AG09309 (cell line): ENCODE results near the gene NOTO.

Experiments used
- DNase-seq: peaks from one replicate; pipeline ENCODE4 v3.0.0-alpha.2; 2010; ENCODE audit warnings: low read depth
- H3K4me3 ChIP-seq: 2 replicates; pipeline ENCODE4 v1.5.1; 2011; ENCODE audit warnings: mild to moderate bottlenecking, low read depth, low read length, moderate library complexity; ENCODE audit not compliant: control insufficient read depth
- TF ChIP-seq, protein P1 (sequence below): IDR thresholded peaks from 2 replicates; pipeline ENCODE4 v1.5.1; 2011; ENCODE audit warnings: mild to moderate bottlenecking, low read depth, low read length, inconsistent platforms; ENCODE audit not compliant: insufficient read depth, control insufficient read depth; ENCODE audit errors: missing control alignments

Gene NOTO

DNA sequence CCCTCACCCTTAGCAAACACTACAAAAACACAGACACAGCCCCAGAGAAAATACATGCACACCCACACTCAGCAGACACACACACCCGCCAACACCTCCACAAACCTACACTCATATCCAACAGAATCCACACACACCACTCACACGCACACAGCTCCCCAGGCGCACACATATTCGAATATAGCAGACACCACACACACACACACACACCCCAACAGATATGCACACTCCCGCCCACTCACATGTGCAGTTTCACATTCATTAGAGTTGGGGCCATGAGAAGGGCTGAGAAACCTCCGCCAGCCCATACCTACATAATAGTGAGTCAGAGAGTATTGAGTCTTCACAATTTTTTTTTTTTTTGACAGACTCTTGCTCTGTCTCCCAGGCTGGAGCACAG, 29.4 kb upstream of the NOTO start:
- TF ChIP-seq, protein P1, sequence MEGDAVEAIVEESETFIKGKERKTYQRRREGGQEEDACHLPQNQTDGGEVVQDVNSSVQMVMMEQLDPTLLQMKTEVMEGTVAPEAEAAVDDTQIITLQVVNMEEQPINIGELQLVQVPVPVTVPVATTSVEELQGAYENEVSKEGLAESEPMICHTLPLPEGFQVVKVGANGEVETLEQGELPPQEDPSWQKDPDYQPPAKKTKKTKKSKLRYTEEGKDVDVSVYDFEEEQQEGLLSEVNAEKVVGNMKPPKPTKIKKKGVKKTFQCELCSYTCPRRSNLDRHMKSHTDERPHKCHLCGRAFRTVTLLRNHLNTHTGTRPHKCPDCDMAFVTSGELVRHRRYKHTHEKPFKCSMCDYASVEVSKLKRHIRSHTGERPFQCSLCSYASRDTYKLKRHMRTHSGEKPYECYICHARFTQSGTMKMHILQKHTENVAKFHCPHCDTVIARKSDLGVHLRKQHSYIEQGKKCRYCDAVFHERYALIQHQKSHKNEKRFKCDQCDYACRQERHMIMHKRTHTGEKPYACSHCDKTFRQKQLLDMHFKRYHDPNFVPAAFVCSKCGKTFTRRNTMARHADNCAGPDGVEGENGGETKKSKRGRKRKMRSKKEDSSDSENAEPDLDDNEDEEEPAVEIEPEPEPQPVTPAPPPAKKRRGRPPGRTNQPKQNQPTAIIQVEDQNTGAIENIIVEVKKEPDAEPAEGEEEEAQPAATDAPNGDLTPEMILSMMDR = no peak
- H3K4me3 ChIP-seq = no peak overlapping the region
- no peak for DNase-seq

DNA sequence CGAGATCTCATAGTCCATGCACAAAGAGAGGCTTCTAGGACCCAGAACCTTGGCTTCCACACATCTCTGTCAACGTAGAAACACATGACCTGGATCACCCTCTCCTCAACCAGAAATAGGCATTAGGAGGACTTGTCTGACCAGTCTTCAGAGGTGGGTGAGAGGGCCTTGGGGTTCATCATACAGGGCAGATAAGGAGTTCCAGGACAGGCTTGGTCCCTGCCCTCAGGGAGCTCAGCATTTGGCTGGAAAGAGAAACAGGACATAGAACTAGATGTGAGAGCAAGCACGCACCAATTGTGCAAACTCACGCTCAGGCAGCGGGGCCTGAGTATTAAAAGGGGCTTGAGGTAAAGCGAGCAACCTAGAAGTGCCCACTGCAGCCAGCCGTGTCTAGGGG, 28.6 kb upstream of the NOTO start:
- no peak for DNase-seq
- TF ChIP-seq, protein P1 = no peak
- no peak overlapping the region for H3K4me3 ChIP-seq

DNA sequence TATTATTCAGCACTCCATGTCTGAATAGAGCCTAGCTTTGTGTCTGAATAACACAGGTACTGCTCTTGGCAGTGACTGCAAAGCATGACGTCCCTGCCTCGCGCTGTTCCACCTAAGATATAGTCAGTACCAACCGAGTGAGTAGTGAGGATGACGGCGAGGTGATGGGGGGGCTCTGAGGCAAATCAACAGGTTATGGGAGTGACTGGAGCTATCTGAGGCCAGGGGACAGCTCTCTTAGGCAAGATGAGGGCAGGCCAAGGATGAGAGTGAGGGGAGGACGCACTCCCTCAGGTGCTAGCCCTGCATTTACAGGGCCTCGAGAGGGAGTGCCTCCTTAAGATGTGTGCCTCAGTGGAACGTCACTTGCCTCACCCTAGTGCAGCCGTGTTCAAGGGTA, 28.1 kb upstream of the NOTO start:
- H3K4me3 ChIP-seq = no peak overlapping the region
- no peak for DNase-seq
- TF ChIP-seq, protein P1 = no peak

DNA sequence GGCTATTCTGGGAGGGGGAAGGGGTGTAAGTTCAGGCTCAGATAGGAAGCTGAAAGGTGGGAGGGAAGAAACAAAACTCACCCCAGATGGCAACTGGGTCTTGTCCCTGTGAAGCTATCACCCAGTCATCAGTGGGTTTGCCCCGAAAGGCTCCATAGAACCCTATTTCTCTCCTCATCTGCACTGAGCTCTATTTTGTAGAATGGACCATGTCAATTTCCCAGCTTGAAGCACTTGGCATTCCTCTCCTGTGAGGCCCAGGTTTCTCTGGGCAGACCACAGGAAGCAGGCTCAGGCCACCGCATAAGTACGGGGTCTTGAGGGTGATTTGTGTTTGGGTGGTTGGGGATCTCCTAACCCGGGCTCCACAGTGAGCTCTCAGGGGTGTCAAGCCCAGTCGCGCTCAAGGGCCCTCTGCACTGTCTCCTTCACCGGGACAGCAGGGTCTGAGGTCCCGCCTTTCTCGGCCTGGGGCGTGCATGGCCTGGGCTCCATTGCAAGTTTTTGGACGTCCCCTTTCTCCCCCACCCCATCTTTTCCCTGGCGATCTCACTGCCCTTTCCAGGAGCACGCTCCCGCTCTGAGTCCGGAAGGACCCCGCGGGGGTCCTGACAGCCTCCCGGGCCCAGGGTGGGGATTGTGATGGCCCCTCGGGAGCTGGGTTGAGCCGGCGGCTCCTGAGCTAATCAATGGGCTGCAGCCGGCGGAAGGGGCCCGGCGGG, 27.3 kb upstream of the NOTO start:
- no peak for DNase-seq
- H3K4me3 ChIP-seq = peak overlapping the region; percentile 36
- TF ChIP-seq, protein P1 = no peak

DNA sequence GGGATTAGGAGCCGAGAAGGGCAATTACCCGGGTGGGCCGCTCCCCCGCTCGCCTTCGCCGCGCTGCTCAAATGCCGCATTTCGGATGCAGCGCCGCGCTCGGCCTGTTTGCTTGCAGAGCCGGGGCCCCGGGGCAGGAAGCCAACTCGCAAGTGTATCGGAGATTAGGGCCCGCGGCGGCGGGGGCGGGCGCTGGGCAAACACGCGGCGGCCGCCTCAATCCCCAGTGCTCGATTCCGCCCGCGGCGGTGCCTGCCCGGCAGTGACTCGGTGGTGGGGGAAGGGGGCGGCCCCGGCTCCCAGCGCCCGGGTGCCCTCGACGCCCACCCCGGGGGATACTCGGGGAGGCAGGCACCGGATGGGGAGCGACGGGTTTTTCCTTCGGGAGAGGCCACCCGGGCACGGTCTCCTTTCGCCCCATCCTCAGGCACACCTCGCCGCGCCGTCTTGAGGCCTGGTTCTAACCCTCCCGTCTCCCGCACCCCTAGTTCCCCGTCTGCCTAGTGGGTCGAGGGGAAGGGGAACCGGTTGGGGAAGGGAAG, 26.6 kb upstream of the NOTO start:
- DNase-seq = no peak
- H3K4me3 ChIP-seq = peak overlapping the region; percentile 36
- TF ChIP-seq, protein P1 = no peak

DNA sequence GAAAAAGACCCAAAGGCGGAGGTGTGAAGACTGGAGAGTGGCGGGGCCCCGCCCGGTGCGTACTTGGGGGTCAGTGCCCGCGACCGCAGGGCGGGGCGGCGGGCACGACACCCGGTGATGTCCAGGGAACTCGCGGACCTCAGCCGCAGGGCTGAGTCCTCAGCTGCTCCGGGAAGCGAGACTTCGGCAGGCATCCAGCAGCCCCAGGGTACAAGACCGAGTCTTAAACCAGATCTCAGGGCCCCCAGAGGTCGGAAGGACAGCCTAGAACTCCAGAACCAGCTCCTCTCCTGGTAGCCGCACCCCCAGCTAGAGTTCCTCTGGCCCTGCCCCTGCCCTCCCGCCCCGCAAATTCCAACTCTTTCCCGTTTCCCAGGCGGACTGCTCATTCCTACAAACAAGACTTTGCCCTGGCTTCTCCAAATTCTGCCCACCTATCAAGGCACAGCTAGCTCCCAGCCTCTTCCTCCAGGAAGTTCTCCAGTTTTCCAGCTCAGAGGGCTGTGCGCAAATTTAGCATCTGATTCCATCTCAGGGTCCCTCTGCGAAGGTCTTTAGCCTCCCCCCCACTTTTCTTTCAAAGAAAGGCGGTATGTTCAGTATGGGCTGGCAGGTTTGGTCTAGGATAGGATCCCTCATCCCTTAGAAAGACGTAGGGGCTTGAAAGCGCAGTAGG, 26.0 kb upstream of the NOTO start:
- TF ChIP-seq, protein P1 = no peak
- H3K4me3 ChIP-seq = peak overlapping the region; percentile 76
- no peak for DNase-seq
